ENCODE results near the gene SF3B2.
"Not testable (repeated sequence)": the region's sequence is repeated elsewhere in the genome, so short reads cannot be mapped to it uniquely, and the experiment has no call there.

SF3B2 gene

GRCh38 chr11:66052664-66052982, 459 bp downstream of the SF3B2 start:
- DNase-seq, result no peak

- no peak for DNase-seq
Observed at GRCh38 chr11:66055021-66055420, 2.9 kb downstream of the SF3B2 start.

DNA sequence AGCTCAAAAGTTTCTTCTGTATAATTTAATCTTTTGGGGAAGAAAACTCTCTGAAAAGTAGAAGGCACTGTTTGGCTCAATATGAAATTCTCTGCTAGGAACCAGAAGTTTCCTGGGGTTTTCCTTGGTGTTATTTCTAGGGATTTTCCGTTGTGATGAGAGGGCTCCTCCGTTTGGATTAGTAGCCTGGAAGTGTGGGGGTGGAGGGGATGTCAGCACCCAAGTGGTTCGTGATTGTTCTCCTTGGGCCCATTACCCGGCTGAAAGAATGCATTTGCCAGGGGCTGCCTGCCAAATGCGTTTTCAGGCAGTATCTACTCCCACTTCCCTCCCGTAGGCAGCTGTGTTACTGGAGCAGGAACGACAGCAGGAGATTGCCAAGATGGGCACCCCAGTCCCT, 4.3 kb downstream of the SF3B2 start:
- DNase-seq, result no peak

DNA sequence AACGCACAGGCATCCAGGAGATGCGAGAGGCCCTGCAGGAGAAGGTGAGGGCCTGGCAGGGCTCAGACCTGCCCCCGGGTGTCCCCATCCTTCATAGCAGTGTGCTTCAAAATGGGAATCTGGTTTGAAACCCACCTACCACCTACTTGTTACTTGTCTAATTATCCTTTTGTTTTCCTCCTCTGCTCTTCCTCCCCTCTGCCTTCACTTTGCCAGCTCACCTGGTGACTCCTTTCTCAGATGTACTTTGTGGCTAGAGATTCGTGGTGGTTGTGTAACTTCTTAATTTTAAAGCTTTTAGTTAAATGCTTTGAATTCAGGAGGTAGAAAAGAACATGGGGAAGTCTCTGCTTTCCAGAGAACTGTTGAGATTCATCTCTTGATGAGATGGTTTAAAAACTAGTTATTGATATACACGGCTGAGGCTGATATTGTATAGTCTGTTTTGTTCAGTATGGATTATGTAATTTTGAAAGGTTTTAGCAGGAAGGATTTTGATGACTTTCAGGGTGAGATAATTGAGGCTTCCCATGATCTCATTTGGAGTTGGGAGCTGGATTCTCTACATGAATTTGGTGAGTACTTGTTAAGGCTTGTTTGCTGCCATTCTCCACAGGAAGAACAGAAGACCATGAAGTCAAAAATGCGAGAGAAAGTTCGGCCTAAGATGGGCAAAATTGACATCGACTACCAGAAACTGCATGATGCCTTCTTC, 8.0 kb downstream of the SF3B2 start:
- DNase-seq, result no peak

DNA sequence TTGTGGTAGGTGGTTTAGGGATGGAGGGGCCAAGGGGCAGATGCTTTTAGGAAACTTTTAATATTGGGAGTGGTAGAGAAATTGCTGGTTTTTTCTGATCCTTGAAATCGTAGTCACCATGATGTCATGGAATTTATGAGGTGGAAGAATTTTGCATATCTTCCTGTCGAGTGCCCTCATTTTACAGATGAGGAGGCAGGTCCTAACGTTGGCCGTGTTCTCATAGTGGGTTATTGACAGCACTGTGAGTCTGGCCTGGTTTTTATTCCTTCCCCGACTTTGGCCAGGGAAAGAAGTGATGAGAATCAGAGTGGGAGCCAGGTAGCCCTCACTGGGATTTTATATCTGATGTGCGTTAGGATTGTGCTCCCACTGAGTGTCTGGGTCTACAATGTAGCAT, 9.1 kb downstream of the SF3B2 start:
- DNase-seq, result no peak

GRCh38 chr11:66062408-66062807, 10.2 kb downstream of the SF3B2 start:
- no peak for DNase-seq

GRCh38 chr11:66063900-66064299, 11.7 kb downstream of the SF3B2 start:
- DNase-seq, result no peak

GRCh38 chr11:66064571-66064970, 12.4 kb downstream of the SF3B2 start:
- DNase-seq, result no peak

GRCh38 chr11:66066751-66067150, 14.6 kb downstream of the SF3B2 start:
- no peak for DNase-seq

DNA sequence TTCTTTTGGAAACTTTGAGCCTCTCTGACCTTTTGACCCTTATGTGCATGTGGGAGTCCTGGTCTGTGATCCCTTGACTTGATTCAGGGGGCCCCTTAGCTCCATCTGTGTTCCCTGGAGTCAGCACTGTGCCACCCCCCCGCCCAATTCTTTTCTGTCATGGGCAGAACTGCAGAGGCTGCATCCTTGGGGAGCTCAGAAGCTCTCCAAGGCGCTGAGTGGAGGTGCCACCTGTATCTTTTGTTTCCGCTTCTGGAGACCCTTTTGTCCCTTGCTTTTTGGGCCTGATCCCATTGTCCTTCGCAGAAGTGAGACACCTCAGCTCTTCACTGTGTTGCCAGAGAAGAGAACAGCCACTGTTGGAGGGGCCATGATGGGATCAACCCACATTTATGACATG, 15.5 kb downstream of the SF3B2 start:
- no peak for DNase-seq

GRCh38 chr11:66068154-66068821, 16.1 kb downstream of the SF3B2 start:
- DNase-seq, result peak; percentile 59

GRCh38 chr11:66068923-66069714, 17.0 kb downstream of the SF3B2 start:
- no peak for DNase-seq

DNA sequence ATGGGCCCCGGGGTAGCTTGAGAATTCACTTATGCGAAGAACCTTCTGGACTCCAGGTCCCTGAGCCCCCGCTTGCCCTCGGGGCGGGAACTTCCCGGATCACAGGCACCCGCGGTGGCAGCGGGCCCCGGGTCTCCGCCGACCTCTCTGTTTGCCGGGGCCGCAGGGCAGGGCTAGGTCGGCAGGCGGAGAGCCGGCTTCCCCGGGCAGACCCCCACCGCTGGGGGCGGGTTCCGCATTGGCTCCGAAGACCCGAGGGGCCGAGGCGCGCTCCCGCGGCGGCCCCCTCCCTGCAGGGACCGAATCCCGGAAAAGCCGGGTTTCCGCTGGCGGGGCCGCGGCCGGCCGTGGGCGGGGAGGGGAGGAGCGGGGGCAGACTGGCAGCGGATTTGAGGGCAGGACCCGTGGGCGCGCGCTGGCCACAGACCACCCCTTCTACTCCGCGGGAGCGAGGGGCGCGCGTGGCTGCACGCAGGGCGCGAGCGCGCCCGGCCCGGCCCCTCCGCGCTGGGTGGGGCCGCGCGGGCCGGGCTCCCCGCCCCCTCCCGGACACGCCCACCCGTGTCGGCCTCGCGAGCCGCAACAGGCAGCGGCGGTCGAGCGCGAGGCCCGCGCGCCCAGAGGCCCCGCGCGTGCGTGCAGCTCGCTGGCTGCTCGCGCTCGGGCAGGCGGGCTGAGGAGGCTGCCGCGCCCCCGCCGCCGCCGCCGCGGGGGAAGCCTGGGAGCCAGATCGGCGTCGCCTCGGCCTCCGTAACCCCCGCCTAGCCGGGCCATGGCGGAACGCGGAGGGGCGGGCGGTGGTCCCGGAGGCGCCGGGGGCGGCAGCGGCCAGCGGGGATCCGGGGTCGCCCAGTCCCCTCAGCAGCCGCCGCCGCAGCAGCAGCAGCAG, 17.8 kb downstream of the SF3B2 start, which contains the start of gene PACS1:
TSS of gene PACS1 (plus strand) at position 558 of the 889 bp plus-strand sequence. CDS start at position 773, 215 bp downstream.
- peak; percentile 5 for DNase-seq

- DNase-seq, result no peak
Observed at GRCh38 chr11:66070604-66071380, 18.6 kb downstream of the SF3B2 start.

- DNase-seq, result no peak
Observed at GRCh38 chr11:66071381-66071801, 19.2 kb downstream of the SF3B2 start.

GRCh38 chr11:66072081-66072480, 19.9 kb downstream of the SF3B2 start:
- no peak for DNase-seq

DNA sequence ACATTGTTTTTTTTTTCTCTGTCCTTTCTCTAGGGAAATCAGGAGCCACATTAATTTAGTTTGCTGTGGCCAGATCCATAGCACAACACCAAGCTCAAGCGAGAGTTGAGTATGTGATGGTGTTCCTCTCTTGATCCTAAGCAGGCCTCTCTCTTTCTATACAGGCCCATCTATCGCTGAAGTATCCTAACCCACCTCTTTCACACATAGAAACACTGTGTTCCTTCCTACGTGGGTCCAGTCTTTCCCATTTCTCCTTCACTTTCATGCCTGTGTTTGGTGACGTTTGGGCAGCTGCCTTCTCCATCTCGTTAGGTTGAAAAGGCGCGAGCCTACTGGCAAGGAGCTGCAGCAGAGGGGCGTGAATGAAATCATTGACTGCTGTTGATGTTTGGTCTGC, 20.4 kb downstream of the SF3B2 start:
- no peak for DNase-seq

DNA sequence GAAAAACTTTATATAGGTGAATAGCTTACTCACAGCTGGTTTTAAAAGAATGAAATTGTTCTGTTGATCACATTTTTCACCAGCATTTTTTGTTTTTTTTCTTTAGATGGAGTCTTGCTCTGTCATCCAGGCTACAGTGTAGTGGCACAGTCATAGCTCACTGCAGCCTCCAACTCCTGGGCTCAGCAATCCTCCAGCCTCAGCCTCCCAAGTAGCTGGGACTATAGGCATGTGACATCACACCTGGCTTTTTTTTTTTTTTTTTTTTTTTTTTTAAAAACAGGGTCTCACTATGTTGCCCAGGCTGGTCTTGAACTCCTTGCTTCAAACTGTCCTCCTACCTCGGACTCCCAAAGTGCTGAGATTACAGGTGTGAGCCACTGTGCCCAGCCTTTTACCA, 21.5 kb downstream of the SF3B2 start:
- no peak for DNase-seq

DNA sequence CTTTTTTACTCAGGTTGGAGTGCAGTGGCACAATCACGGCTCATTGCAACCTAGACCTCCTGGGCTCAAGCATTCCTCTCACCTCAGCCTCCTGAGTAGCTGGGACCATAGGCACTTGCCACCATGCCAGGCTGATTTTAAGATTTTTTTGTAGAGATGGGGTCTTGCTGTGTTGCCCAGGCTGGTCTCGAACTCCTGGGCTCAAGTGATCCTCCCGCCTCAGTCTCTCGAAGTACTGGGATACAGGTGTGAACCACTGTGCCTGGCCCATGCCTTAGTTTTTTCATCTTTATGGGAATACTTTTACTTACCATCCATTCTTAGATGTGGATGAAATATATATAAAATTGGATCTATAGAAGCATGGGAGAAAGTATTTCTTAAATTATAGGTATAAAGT, 23.1 kb downstream of the SF3B2 start:
- no peak for DNase-seq

DNA sequence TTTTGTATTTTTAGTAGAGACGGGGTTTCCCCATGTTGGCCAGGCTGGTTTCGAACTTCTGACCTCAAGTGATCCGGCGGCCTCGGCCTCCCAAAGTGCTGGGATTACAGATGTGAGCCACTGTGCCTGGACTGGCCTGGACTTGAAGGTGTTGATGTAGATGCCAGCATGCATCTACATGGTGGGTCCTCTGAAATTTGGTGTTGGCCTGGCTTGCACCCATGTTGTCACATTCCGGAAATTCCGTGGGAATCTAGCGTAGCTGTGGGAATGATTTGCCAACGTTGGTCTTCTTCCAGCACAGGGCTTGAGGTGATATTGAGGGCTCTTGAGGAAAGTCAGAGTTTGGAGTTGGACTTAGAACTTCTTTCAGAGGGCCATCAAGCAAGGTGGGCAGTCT, 24.4 kb downstream of the SF3B2 start:
- no peak for DNase-seq

DNA sequence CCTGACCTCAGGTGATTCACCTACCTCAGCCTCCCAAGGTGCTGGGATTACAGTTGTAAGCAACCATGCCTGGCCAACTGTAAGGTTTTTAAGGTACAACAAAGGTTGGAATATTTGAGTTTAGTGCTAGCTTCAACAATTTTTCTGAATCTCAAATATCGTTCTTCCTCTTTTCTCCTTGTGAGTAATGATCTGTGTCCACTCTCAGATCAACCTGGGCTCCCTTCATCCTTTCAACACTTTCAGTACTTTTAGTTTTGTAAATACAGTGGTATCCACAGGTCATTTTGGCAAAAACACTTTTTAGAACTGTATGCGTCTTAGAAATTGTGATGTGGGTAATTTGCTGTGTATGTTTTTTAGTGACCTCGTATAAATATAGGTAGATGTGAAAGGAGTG, 25.8 kb downstream of the SF3B2 start:
- DNase-seq, result no peak

- not testable (repeated sequence) for DNase-seq
Observed at GRCh38 chr11:66078949-66079348, 26.8 kb downstream of the SF3B2 start.

All from NCI-H1436 (cell line).